ENCODE data around the gene MSL2.

GRCh38 chr3:136239094-136239493 is 43.0 kb upstream of the MSL2 start:
- TF ChIP-seq, protein P1, sequence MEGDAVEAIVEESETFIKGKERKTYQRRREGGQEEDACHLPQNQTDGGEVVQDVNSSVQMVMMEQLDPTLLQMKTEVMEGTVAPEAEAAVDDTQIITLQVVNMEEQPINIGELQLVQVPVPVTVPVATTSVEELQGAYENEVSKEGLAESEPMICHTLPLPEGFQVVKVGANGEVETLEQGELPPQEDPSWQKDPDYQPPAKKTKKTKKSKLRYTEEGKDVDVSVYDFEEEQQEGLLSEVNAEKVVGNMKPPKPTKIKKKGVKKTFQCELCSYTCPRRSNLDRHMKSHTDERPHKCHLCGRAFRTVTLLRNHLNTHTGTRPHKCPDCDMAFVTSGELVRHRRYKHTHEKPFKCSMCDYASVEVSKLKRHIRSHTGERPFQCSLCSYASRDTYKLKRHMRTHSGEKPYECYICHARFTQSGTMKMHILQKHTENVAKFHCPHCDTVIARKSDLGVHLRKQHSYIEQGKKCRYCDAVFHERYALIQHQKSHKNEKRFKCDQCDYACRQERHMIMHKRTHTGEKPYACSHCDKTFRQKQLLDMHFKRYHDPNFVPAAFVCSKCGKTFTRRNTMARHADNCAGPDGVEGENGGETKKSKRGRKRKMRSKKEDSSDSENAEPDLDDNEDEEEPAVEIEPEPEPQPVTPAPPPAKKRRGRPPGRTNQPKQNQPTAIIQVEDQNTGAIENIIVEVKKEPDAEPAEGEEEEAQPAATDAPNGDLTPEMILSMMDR (IDR thresholded peaks at IDR 0.05): no peak
- TF ChIP-seq, protein P2, sequence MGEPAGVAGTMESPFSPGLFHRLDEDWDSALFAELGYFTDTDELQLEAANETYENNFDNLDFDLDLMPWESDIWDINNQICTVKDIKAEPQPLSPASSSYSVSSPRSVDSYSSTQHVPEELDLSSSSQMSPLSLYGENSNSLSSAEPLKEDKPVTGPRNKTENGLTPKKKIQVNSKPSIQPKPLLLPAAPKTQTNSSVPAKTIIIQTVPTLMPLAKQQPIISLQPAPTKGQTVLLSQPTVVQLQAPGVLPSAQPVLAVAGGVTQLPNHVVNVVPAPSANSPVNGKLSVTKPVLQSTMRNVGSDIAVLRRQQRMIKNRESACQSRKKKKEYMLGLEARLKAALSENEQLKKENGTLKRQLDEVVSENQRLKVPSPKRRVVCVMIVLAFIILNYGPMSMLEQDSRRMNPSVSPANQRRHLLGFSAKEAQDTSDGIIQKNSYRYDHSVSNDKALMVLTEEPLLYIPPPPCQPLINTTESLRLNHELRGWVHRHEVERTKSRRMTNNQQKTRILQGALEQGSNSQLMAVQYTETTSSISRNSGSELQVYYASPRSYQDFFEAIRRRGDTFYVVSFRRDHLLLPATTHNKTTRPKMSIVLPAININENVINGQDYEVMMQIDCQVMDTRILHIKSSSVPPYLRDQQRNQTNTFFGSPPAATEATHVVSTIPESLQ (CRISPR knock-in tag; IDR thresholded peaks at IDR 0.05): no peak
- TF ChIP-seq CREB1 (CRISPR knock-in tag; IDR thresholded peaks at IDR 0.05): no peak
- no peak for TF ChIP-seq HMGXB4 (CRISPR knock-in tag; IDR thresholded peaks at IDR 0.05)
- no peak for TF ChIP-seq NR1H2 (CRISPR knock-in tag; IDR thresholded peaks at IDR 0.05)

All from WTC11 (cell line).